Activated T-cell treated with anti-CD3 and anti-CD28 coated beads, Interleukin-2, amount 50 U/mL, for 48 hours (primary cell): ENCODE results near the gene COQ4.

Source experiments
- DNase-seq, 2 experiments: peaks; one replicate each; pipeline ENCODE4 v3.0.0-alpha.2; 2020

The COQ4 gene

GRCh38 chr9:128383007-128383753 is 60.5 kb downstream of the COQ4 start:
- no peak for DNase-seq
